Fibroblast of the aortic adventitia (primary cell): Measurements from ENCODE around the gene CFL1. TPM values are rescaled to one million over a fixed set of nuclear protein-coding genes. Genes with fewer than 3 reads are reported as not detected.
"Not testable (repeated sequence)": the region's sequence is repeated elsewhere in the genome, so short reads cannot be mapped to it uniquely, and the experiment has no call there.

ENCODE experiments used
- DNase-seq: peaks from one replicate; pipeline ENCODE4 v3.0.0-alpha.2; 2010; ENCODE audit warnings: low read depth
- H3K4me3 ChIP-seq: 2 replicates; pipeline ENCODE4 v1.5.1; 2011; ENCODE audit warnings: low read depth, mild to moderate bottlenecking, control low read depth, low read length, moderate library complexity
- CTCF ChIP-seq: IDR thresholded peaks from 2 replicates; pipeline ENCODE4 v1.5.1; 2011; ENCODE audit warnings: mild to moderate bottlenecking, low read length, control low read depth, inconsistent platforms; ENCODE audit not compliant: insufficient read depth
- total RNA-seq: library from RNA; depleted of rRNA; stranded (reverse); fragments of >200 nt; gene quantifications from 2 replicates; pipeline ENCODE4 v1.2.3, GENCODE V29; 2012; ENCODE audit warnings: low replicate concordance

The CFL1 gene
- total RNA-seq, 1 donor, result 713 TPM

DNA sequence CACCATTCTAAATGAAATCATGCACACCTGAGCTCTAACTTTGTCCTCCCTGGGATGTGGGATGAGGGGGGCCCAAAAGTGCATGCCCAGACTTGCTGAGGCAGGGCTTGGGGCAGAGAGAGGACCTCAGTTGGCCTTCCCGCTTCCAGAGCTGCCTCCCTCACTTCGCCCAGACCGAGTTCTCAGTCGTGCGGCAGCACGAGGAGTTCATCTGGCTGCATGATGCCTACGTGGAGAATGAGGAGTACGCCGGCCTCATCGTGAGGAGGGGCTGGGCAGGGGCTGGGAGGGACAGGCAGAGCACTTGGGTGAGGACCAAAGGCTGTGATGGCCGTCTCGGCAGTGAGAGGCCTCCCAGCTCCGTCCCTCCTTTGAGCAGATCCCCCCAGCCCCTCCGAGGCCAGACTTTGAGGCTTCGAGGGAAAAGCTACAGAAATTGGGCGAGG is 8.2 kb downstream of the CFL1 start:
- TF ChIP-seq CTCF, result no peak
- no peak overlapping the region for H3K4me3 ChIP-seq
- DNase-seq, result no peak

GRCh38 chr11:65849366-65849765 is 8.6 kb downstream of the CFL1 start:
- TF ChIP-seq CTCF, result no peak
- DNase-seq, result no peak
- no peak overlapping the region for H3K4me3 ChIP-seq

DNA sequence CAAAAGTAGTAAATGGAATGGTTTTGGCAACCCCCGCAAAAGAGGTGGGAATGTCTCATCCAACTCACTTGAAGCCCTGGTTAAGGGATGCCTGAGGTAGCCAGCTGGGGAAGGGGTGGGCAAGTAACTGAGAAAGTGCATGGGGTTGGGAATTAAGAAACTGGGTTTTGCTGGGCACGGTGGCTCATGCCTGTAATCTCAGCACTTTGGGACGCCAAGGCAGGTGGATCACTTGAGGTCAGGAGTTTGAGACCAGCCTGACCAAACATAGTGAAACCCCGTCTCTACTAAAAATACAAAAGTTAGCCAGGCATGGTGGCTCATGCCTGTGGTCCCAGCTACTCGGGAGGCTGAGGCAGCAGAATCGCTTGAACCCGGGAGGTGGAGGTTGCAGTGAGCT is 9.3 kb downstream of the CFL1 start:
- H3K4me3 ChIP-seq, DNase-seq: not testable (repeated sequence)

GRCh38 chr11:65847746-65848145 is 10.2 kb downstream of the CFL1 start:
- no peak for DNase-seq
- no peak for TF ChIP-seq CTCF
- H3K4me3 ChIP-seq, result no peak overlapping the region

GRCh38 chr11:65844231-65844872 is 13.6 kb downstream of the CFL1 start:
- no peak for DNase-seq
- H3K4me3 ChIP-seq, result no peak overlapping the region
- TF ChIP-seq CTCF, result no peak

GRCh38 chr11:65843811-65844210 is 14.2 kb downstream of the CFL1 start:
- no peak for DNase-seq
- TF ChIP-seq CTCF, result no peak
- H3K4me3 ChIP-seq, result no peak overlapping the region

DNA sequence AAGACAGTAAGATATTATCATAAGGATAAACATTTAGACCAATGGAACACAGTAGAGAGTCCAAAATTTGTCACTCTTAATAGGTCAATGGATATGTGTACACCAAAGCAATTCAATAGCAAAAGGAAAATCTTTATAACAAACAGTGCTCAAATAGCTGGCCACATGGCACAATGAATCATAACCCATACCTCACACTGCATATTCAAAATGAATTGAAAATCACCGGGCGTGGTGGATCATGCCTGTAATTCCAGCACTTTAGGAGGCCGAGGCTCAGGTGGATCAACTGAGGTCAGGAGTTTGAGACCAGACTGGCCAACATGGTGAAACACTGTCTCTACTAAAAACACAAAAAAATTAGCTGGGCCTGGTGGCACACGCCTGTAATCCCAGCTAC is 15.8 kb downstream of the CFL1 start:
- TF ChIP-seq CTCF, result no peak
- DNase-seq, result no peak
- no peak overlapping the region for H3K4me3 ChIP-seq
